K562 (cell line): ENCODE data around the gene ATP1A2. TPM values are rescaled to one million over a fixed set of nuclear protein-coding genes. Genes with fewer than 3 reads are reported as not detected.

Source experiments
- KDM2B ChIP-seq: fragments of 250-450 bp; sonication (Bioruptor Pico); IDR thresholded peaks from 2 replicates; pipeline ENCODE4 v1.8.0; 2021; ENCODE audit warnings: mild to moderate bottlenecking, moderate library complexity
- KLF16 ChIP-seq: IDR thresholded peaks from 2 replicates; pipeline ENCODE4 v1.6.1; 2016; ENCODE audit warnings: antibody characterized with exemption
- POU5F1 ChIP-seq: fragments of 150-350 bp; IDR thresholded peaks from 2 replicates; pipeline ENCODE4 v1.6.1; 2014; ENCODE audit warnings: borderline replicate concordance, low read length, low read depth, mild to moderate bottlenecking; ENCODE audit not compliant: partially characterized antibody
- SRSF7 ChIP-seq: fragments of 200-400 bp; formaldehyde crosslinking; optimal IDR thresholded peaks from 2 replicates; pipeline ENCODE3; 2017; ENCODE audit warnings: mild to moderate bottlenecking, low read depth, low read length
- ZNF408 ChIP-seq: fragments of 250-450 bp; sonication (Bioruptor Pico); IDR thresholded peaks from 2 replicates; pipeline ENCODE4 v1.4.0; 2020; ENCODE audit warnings: low read depth, mild to moderate bottlenecking, moderate library complexity
- polyA plus RNA-seq, 8 experiments: library from polyadenylated mRNA; depleted of rRNA in 4 of 8; stranded (reverse) in 5 of 8; unstranded in 3 of 8; fragments of >200 nt; fragmentation: Nextera tagmentation in 2 of 8; fragmentation: Illumina TruSeq in 1 of 8; extraction: Ambion mirVana in 2 of 8; extraction: Trizol in 1 of 8; gene quantifications; 2 replicates each; pipeline versions ENCODE4 v1.2.1 to v1.2.3, GENCODE V29; 2011 to 2014; ENCODE audit warnings: inconsistent platforms in 1 of 8, missing spikeins in 1 of 8
- total RNA-seq, 7 experiments: library from RNA; depleted of rRNA in 6 of 7; stranded (reverse); fragments of >200 nt in 6 of 7; fragmentation: Illumina TruSeq in 2 of 7; extraction: Trizol in 2 of 7; gene quantifications; 2 replicates each; pipeline versions ENCODE4 v1.2.1 to v1.2.3, GENCODE V29; 2011 to 2021; ENCODE audit warnings: low replicate concordance in 1 of 7
- TF ChIP-seq, protein P1 (sequence below): fragments of 250-450 bp; sonication (Bioruptor Pico); IDR thresholded peaks from 2 replicates; pipeline ENCODE4 v1.4.0; 2020; ENCODE audit warnings: mild to moderate bottlenecking, moderate library complexity
- TF ChIP-seq, protein P2 (sequence below): fragments of 200-800 bp; sonication (Bioruptor generic); IDR thresholded peaks from 2 replicates; pipeline ENCODE4 v1.6.1; 2017; ENCODE audit warnings: missing genetic modification characterization, missing compliant biosample characterization

The ATP1A2 gene
- total and polyA plus RNA-seq, 9 of the 15 experiments (the other 6 are each of a cell fraction or from before 2014, with no cell fraction given), result 0.04 to 0.11 (median 0.09) TPM; not detected in 6

DNA sequence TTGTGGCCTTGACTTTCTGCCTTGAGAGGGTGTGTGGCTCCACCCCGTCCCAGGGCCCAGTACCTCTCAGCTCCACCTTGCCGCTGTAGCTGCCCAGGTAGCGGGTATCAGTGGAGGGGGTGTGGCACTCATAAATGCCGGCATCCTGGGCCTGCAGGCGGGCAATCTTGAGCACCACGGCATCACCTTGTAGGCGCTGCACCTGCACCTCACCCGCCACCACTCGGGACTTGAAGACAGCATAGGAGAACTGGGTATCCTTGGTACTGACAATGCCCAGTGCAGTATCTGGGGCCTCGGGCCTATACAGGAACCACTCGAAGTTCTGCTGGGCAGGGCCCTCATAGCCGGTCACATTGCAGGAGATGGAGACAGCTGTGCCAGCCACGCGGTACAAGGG, 20.8 kb upstream of the ATP1A2 start (continued):
- TF ChIP-seq, protein P1, sequence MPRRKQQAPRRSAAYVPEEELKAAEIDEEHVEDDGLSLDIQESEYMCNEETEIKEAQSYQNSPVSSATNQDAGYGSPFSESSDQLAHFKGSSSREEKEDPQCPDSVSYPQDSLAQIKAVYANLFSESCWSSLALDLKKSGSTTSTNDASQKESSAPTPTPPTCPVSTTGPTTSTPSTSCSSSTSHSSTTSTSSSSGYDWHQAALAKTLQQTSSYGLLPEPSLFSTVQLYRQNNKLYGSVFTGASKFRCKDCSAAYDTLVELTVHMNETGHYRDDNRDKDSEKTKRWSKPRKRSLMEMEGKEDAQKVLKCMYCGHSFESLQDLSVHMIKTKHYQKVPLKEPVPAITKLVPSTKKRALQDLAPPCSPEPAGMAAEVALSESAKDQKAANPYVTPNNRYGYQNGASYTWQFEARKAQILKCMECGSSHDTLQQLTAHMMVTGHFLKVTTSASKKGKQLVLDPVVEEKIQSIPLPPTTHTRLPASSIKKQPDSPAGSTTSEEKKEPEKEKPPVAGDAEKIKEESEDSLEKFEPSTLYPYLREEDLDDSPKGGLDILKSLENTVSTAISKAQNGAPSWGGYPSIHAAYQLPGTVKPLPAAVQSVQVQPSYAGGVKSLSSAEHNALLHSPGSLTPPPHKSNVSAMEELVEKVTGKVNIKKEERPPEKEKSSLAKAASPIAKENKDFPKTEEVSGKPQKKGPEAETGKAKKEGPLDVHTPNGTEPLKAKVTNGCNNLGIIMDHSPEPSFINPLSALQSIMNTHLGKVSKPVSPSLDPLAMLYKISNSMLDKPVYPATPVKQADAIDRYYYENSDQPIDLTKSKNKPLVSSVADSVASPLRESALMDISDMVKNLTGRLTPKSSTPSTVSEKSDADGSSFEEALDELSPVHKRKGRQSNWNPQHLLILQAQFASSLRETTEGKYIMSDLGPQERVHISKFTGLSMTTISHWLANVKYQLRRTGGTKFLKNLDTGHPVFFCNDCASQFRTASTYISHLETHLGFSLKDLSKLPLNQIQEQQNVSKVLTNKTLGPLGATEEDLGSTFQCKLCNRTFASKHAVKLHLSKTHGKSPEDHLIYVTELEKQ (CRISPR knock-in tag), result no peak
- TF ChIP-seq SRSF7 (no peak), KLF16 (no peak), ZNF408 (no peak), POU5F1 (no peak), KDM2B (CRISPR knock-in tag) (no peak)
- TF ChIP-seq, protein P2, sequence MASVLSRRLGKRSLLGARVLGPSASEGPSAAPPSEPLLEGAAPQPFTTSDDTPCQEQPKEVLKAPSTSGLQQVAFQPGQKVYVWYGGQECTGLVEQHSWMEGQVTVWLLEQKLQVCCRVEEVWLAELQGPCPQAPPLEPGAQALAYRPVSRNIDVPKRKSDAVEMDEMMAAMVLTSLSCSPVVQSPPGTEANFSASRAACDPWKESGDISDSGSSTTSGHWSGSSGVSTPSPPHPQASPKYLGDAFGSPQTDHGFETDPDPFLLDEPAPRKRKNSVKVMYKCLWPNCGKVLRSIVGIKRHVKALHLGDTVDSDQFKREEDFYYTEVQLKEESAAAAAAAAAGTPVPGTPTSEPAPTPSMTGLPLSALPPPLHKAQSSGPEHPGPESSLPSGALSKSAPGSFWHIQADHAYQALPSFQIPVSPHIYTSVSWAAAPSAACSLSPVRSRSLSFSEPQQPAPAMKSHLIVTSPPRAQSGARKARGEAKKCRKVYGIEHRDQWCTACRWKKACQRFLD (CRISPR knock-in tag), result no peak
